Stimulated activated CD4-positive, alpha-beta T cell treated with anti-CD3 and anti-CD28 coated beads, Interleukin-2, amount 100 ng/mL, for 4 hours (primary cell): ENCODE results near the gene HIC2.
"Not testable (repeated sequence)": the region's sequence is repeated elsewhere in the genome, so short reads cannot be mapped to it uniquely, and the experiment has no call there.

ENCODE experiments used
- DNase-seq: peaks from one replicate; pipeline ENCODE4 v3.0.0-alpha.2; 2020; ENCODE audit warnings: low read depth

The HIC2 gene

GRCh38 chr22:21493789-21494782 is 76.9 kb downstream of the HIC2 start:
- not testable (repeated sequence) for DNase-seq

- DNase-seq: not testable (repeated sequence)
Observed at GRCh38 chr22:21497984-21498383, 80.8 kb downstream of the HIC2 start.

- not testable (repeated sequence) for DNase-seq
Observed at GRCh38 chr22:21498489-21498888, 81.3 kb downstream of the HIC2 start.

GRCh38 chr22:21499623-21500506 is 82.7 kb downstream of the HIC2 start:
- not testable (repeated sequence) for DNase-seq
